IMR-90 (cell line): Measurements from ENCODE around the gene CRIM1. TPM values are rescaled to one million over a fixed set of nuclear protein-coding genes. Genes with fewer than 3 reads are reported as not detected.

Experiments
- ATAC-seq: fragments of 200-7000 bp; cut with Tn5 transposase; 2 replicates; pipeline ENCODE4 v1.9.1; 2020; ENCODE audit warnings: low read depth, mild to moderate bottlenecking, moderate library complexity
- BruUV-seq: library from RNA; stranded (reverse); fragments of 400-500 nt; replicated peaks from 2 replicates; lab custom pipeline; 2021; lab: Mats Ljungman, UMichigan
- CTCF ChIA-PET: fragments of 300-600 bp; formaldehyde crosslinking; extraction: SDS; loops from one replicate; lab custom pipeline; 2021; ENCODE audit warnings: antibody characterized with exemption; lab: Yijun Ruan, JAX
- POLR2A ChIA-PET: fragments of 300-600 bp; sonication (Branson Sonifier 250); formaldehyde crosslinking; loops from one replicate; lab custom pipeline; 2022; ENCODE audit warnings: antibody characterized with exemption; ENCODE audit not compliant: unreplicated experiment; lab: Charles Lee
- DNase-seq: peaks from one replicate; pipeline ENCODE4 v3.0.0; 2013
- H2AFZ ChIP-seq: replicated peaks from 2 replicates; pipeline ENCODE3; 2013; ENCODE audit warnings: low read length, mild to moderate bottlenecking; ENCODE audit not compliant: poor library complexity
- H2AK5ac ChIP-seq: 2 replicates; pipeline ENCODE4 v1.6.1; 2013; ENCODE audit warnings: low read depth, low read length, inconsistent platforms
- H2AK9ac ChIP-seq: replicated peaks from 2 replicates; pipeline ENCODE3; 2013; ENCODE audit warnings: mild to moderate bottlenecking, low read depth, low read length, moderate library complexity; ENCODE audit not compliant: poor library complexity
- H2BK120ac ChIP-seq: 2 replicates; pipeline ENCODE4 v1.6.1; 2013; ENCODE audit warnings: low read depth, low read length, inconsistent platforms
- H2BK15ac ChIP-seq: 3 replicates; pipeline ENCODE4 v1.6.1; 2013; ENCODE audit warnings: low read depth, low read length, inconsistent platforms
- H2BK20ac ChIP-seq: 2 replicates; pipeline ENCODE4 v1.6.1; 2013; ENCODE audit warnings: low read depth, mild to moderate bottlenecking, inconsistent platforms, low read length, moderate library complexity
- H2BK5ac ChIP-seq: 2 replicates; pipeline ENCODE4 v1.6.1; 2013; ENCODE audit warnings: mild to moderate bottlenecking, low read depth, low read length, inconsistent platforms; ENCODE audit not compliant: poor library complexity, severe bottlenecking
- H3K14ac ChIP-seq: replicated peaks from 2 replicates; pipeline ENCODE4 v1.6.1; 2013; ENCODE audit warnings: low read depth, low read length, inconsistent platforms
- H3K18ac ChIP-seq: 2 replicates; pipeline ENCODE4 v1.6.1; 2013; ENCODE audit warnings: low read depth, low read length, control low read depth
- H3K23ac ChIP-seq: 2 replicates; pipeline ENCODE4 v1.6.1; 2013; ENCODE audit warnings: low read depth, low read length, inconsistent platforms
- H3K27ac ChIP-seq: 2 replicates; pipeline ENCODE4 v1.5.1; 2013; ENCODE audit warnings: mild to moderate bottlenecking, control low read depth, low read length; ENCODE audit not compliant: insufficient read depth
- H3K27me3 ChIP-seq: 2 replicates; pipeline ENCODE4 v1.6.1; 2013; ENCODE audit warnings: low read length; ENCODE audit not compliant: control insufficient read depth, insufficient read depth
- H3K36me3 ChIP-seq: 2 replicates; pipeline ENCODE4 v1.6.1; 2013; ENCODE audit warnings: low read length, mixed read lengths; ENCODE audit not compliant: control insufficient read depth, insufficient read depth
- H3K4ac ChIP-seq: 2 replicates; pipeline ENCODE4 v1.6.1; 2013; ENCODE audit warnings: low read depth, low read length, inconsistent platforms
- H3K4me1 ChIP-seq: 2 replicates; pipeline ENCODE4 v1.6.1; 2013; ENCODE audit warnings: low read length, mixed read lengths; ENCODE audit not compliant: control insufficient read depth, insufficient read depth
- H3K4me2 ChIP-seq: 2 replicates; pipeline ENCODE4 v1.6.1; 2013; ENCODE audit warnings: low read depth, mild to moderate bottlenecking, control low read depth, low read length, moderate library complexity
- H3K4me3 ChIP-seq: 2 replicates; pipeline ENCODE4 v1.5.1; 2013; ENCODE audit warnings: low read depth, mild to moderate bottlenecking, control low read depth, low read length, moderate library complexity; ENCODE audit not compliant: insufficient read depth
- H3K56ac ChIP-seq: 2 replicates; pipeline ENCODE4 v1.6.1; 2013; ENCODE audit warnings: low read length, inconsistent platforms; ENCODE audit not compliant: insufficient read depth; ENCODE audit errors: extremely low read depth
- H3K79me1 ChIP-seq, 2 experiments: 2 replicates each; pipeline ENCODE4 v1.6.1; 2013; ENCODE audit warnings: low read length in 2 of 2, inconsistent platforms in 1 of 2, low read depth in 1 of 2
- H3K9ac ChIP-seq: 2 replicates; pipeline ENCODE4 v1.6.1; 2013; ENCODE audit warnings: low read depth, low read length, control low read depth
- H3K9me1 ChIP-seq: 2 replicates; pipeline ENCODE4 v1.6.1; 2013; ENCODE audit warnings: low read length, inconsistent platforms; ENCODE audit not compliant: insufficient read depth
- H3K9me3 ChIP-seq: 2 replicates; pipeline ENCODE4 v1.6.1; 2013; ENCODE audit warnings: low read length; ENCODE audit not compliant: control insufficient read depth, insufficient read depth
- H4K20me1 ChIP-seq: 2 replicates; pipeline ENCODE4 v1.6.1; 2013; ENCODE audit warnings: low read length, inconsistent platforms; ENCODE audit not compliant: insufficient read depth
- H4K5ac ChIP-seq: 2 replicates; pipeline ENCODE4 v1.6.1; 2013; ENCODE audit warnings: mild to moderate bottlenecking, low read depth, low read length, control low read depth
- H4K8ac ChIP-seq, 2 experiments: 2 replicates each; pipeline ENCODE4 v1.6.1; 2013; ENCODE audit warnings: low read depth in 2 of 2, low read length in 2 of 2, control low read depth in 1 of 2, inconsistent platforms in 1 of 2
- H4K91ac ChIP-seq: 2 replicates; pipeline ENCODE4 v1.6.1; 2013; ENCODE audit warnings: low read depth, low read length, inconsistent platforms; ENCODE audit not compliant: insufficient read depth
- CEBPB ChIP-seq: IDR thresholded peaks from 2 replicates; pipeline ENCODE4 v1.6.1; 2012; ENCODE audit warnings: low read depth, low read length, improper control_type of control experiment
- CHD1 ChIP-seq: IDR thresholded peaks from 2 replicates; pipeline ENCODE4 v1.6.1; 2012; ENCODE audit warnings: low read depth, low read length, improper control_type of control experiment
- MAFK ChIP-seq: IDR thresholded peaks from 2 replicates; pipeline ENCODE4 v1.6.1; 2012; ENCODE audit warnings: low read depth, low read length, improper control_type of control experiment
- MAZ ChIP-seq: IDR thresholded peaks from 2 replicates; pipeline ENCODE4 v1.6.1; 2012; ENCODE audit warnings: low read depth, mild to moderate bottlenecking, low read length, improper control_type of control experiment, moderate library complexity, borderline replicate concordance
- NFE2L2 ChIP-seq: fragments of 150-350 bp; IDR thresholded peaks from 2 replicates; pipeline ENCODE4 v1.6.1; 2016; ENCODE audit warnings: low read depth, mild to moderate bottlenecking, low read length
- POLR2A ChIP-seq: IDR thresholded peaks from 2 replicates; pipeline ENCODE4 v1.6.1; 2012; ENCODE audit warnings: mild to moderate bottlenecking, low read depth, low read length
- RAD21 ChIP-seq: IDR thresholded peaks from 2 replicates; pipeline ENCODE4 v1.6.1; 2012; ENCODE audit warnings: low read length, improper control_type of control experiment
- RCOR1 ChIP-seq: IDR thresholded peaks from 2 replicates; pipeline ENCODE4 v1.6.1; 2012; ENCODE audit warnings: mild to moderate bottlenecking, low read length, improper control_type of control experiment; ENCODE audit not compliant: insufficient replicate concordance
- RFX5 ChIP-seq: IDR thresholded peaks from 2 replicates; pipeline ENCODE4 v1.8.0; 2012; ENCODE audit warnings: low read depth, mild to moderate bottlenecking, low read length, moderate library complexity
- SMC3 ChIP-seq: fragments of 150-350 bp; IDR thresholded peaks from 2 replicates; pipeline ENCODE4 v1.6.1; 2016; ENCODE audit warnings: low read depth, mild to moderate bottlenecking, antibody characterized with exemption, low read length, moderate library complexity
- WGBS, 2 experiments: methylation state at CpG; one replicate each; pipeline versions ENCODE4 v1.1.5 to v1.1.7; 2013; ENCODE audit warnings: missing lambda C conversion rate in 2 of 2; ENCODE audit not compliant: insufficient read length in 1 of 2; ENCODE audit errors: extremely low coverage in 2 of 2; 5-methylcytosine and 5-hydroxymethylcytosine counted together
- dilution Hi-C: fragments of 300-500 bp; cut with HindIII; formaldehyde crosslinking; loops from one replicate; pipeline ENCODE4 v1.14.3; 2018; ENCODE audit warnings: low sequenced_read_pairs; ENCODE audit not compliant: unreplicated experiment
- in situ Hi-C: fragments of 300-500 bp; cut with MboI; formaldehyde crosslinking; loops from 3 replicates; pipeline ENCODE4 v1.14.3; 2019; ENCODE audit warnings: low sequenced_read_pairs, inconsistent platforms, mixed read lengths
- intact Hi-C: fragments of 100-400 bp; cut with micrococcal nuclease; formaldehyde crosslinking; loops from 2 replicates; pipeline ENCODE4 v1.10.0; 2022
- polyA plus RNA-seq, 3 experiments: library from polyadenylated mRNA; depleted of rRNA; stranded (reverse); fragments of >200 nt; gene quantifications; 2 replicates each; pipeline ENCODE4 v1.2.3, GENCODE V29; 2012; ENCODE audit warnings: low replicate concordance in 1 of 3
- total RNA-seq: library from RNA; depleted of rRNA; stranded (reverse); fragments of >200 nt; gene quantifications from 2 replicates; pipeline ENCODE4 v1.2.3, GENCODE V29; 2012
- TF ChIP-seq, protein P1 (sequence below): conservative IDR thresholded peaks from 2 replicates; pipeline ENCODE4 v1.5.1; 2012; ENCODE audit warnings: mild to moderate bottlenecking, low read depth, low read length, improper control_type of control experiment

The CRIM1 gene
- total and polyA plus RNA-seq, 2 of the 4 experiments (the other 2 are of a cell fraction) = 285 to 490 TPM

- Histone ChIP-seq H4K8ac (peak overlapping the region; percentile 90 to 93), H2BK20ac (peak overlapping the region; percentile 97), H3K4me2 (no peak overlapping the region), H2BK15ac (peak overlapping the region; percentile 99), H4K20me1 (no peaks in the 10 kb centered on the region), H3K4ac (peak overlapping the region; percentile 98), H2BK5ac (peak overlapping the region; percentile 99), H3K4me1 (peaks cover 34% of the 10 kb centered on the region), H4K91ac (peak overlapping the region; percentile 99), H3K27ac (peak overlapping the region; percentile 76), H2AFZ (no peak overlapping the region), H3K4me3 (no peak overlapping the region), H3K9ac (no peak overlapping the region), H3K14ac (peak overlapping the region; percentile 97), H3K56ac (peak overlapping the region; percentile 33), H2BK120ac (peak overlapping the region; percentile 99), H2AK9ac (no peak overlapping the region), H4K5ac (peak overlapping the region; percentile 86), H2AK5ac (peak overlapping the region; percentile 86; the same call in 1 of the 2 replicates), H3K18ac (peak overlapping the region; percentile 100), H3K36me3 (peaks cover 36% of the 10 kb centered on the region), H3K9me1 (peaks cover 27% of the 10 kb centered on the region), H3K27me3 (no peaks in the 10 kb centered on the region), H3K9me3 (no peaks in the 10 kb centered on the region), H3K23ac (peak overlapping the region; percentile 97), H3K79me1 (peaks cover 42 to 59% of the 10 kb centered on the region in 2 experiments)
- dilution Hi-C loops (no loop called here), intact Hi-C loops (no loop called here), in situ Hi-C loops (no loop called here)
- no peak for TF ChIP-seq RFX5
- no peak for TF ChIP-seq RCOR1
- no peak for TF ChIP-seq CHD1
- TF ChIP-seq NFE2L2 = no peak
- no peak for TF ChIP-seq SMC3
- no peak for TF ChIP-seq RAD21
- TF ChIP-seq, protein P1, sequence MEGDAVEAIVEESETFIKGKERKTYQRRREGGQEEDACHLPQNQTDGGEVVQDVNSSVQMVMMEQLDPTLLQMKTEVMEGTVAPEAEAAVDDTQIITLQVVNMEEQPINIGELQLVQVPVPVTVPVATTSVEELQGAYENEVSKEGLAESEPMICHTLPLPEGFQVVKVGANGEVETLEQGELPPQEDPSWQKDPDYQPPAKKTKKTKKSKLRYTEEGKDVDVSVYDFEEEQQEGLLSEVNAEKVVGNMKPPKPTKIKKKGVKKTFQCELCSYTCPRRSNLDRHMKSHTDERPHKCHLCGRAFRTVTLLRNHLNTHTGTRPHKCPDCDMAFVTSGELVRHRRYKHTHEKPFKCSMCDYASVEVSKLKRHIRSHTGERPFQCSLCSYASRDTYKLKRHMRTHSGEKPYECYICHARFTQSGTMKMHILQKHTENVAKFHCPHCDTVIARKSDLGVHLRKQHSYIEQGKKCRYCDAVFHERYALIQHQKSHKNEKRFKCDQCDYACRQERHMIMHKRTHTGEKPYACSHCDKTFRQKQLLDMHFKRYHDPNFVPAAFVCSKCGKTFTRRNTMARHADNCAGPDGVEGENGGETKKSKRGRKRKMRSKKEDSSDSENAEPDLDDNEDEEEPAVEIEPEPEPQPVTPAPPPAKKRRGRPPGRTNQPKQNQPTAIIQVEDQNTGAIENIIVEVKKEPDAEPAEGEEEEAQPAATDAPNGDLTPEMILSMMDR = no peak
- no peak for TF ChIP-seq POLR2A
- no peak for TF ChIP-seq MAZ
- TF ChIP-seq CEBPB = no peak
- TF ChIP-seq MAFK = no peak
- ATAC-seq = no peak
- DNase-seq = no peak
- BruUV-seq = no TSS peak
- ChIA-PET CTCF (interaction anchor here (0.6 kb wide), 1 partner anchor 27 kb away, joined by 3 read pairs; no protein-coding TSS in a partner anchor), POLR2A (no interaction called here)
- 100% methylated on average over 1 of the region's 4 CpGs; no CpG with 5 or more reads in 1 of the 2 experiments for WGBS, 2 experiments
Observed at GRCh38 chr2:36483290-36483689, 127.7 kb downstream of the CRIM1 start.
